WTC11 (cell line): ENCODE data around the gene MAS1. TPM values are rescaled to one million over a fixed set of nuclear protein-coding genes. Genes with fewer than 3 reads are reported as not detected.

Source experiments
- ATAC-seq: fragments of 200-7000 bp; cut with Tn5 transposase; 2 replicates; pipeline ENCODE4 v1.10.0; 2021; ENCODE audit warnings: mild to moderate bottlenecking, moderate library complexity
- CTCF ChIA-PET: fragments of 300-600 bp; sonication (Branson Sonifier 250); formaldehyde crosslinking; loops from one replicate; lab custom pipeline; 2021; ENCODE audit warnings: antibody characterized with exemption; lab: Charles Lee
- POLR2A ChIA-PET: fragments of 350-600 bp; sonication (Branson Sonifier 250); formaldehyde crosslinking; loops from one replicate; lab custom pipeline; 2021; ENCODE audit warnings: antibody characterized with exemption; lab: Charles Lee
- DNase-seq: peaks from one replicate; pipeline ENCODE4 v3.0.0; 2021; ENCODE audit warnings: low spot score
- H3K27ac Mint-ChIP-seq: 2 replicates; pipeline ENCODE4 v1.8.0; 2021; ENCODE audit warnings: mixed read lengths
- H3K27me3 Mint-ChIP-seq: 2 replicates; pipeline ENCODE4 v1.8.0; 2021; ENCODE audit warnings: low read depth, mild to moderate bottlenecking, moderate library complexity, mixed read lengths
- H3K36me3 Mint-ChIP-seq: 2 replicates; pipeline ENCODE4 v1.8.0; 2021; ENCODE audit warnings: mixed read lengths
- H3K4me1 Mint-ChIP-seq: 2 replicates; pipeline ENCODE4 v1.8.0; 2022; ENCODE audit warnings: mixed read lengths
- H3K4me3 Mint-ChIP-seq: 2 replicates; pipeline ENCODE4 v1.8.0; 2021; ENCODE audit warnings: mild to moderate bottlenecking, moderate library complexity, mixed read lengths
- H3K9me3 Mint-ChIP-seq: 2 replicates; pipeline ENCODE4 v1.8.0; 2021; ENCODE audit warnings: mixed read lengths
- ATF1 ChIP-seq: sonication (generic); formaldehyde crosslinking; IDR thresholded peaks from 2 replicates; pipeline ENCODE4 v1.8.1; 2023; ENCODE audit warnings: mild to moderate bottlenecking, moderate library complexity, missing genetic modification reagents
- CBFB ChIP-seq: sonication (generic); formaldehyde crosslinking; IDR thresholded peaks from 2 replicates; pipeline ENCODE4 v1.8.1; 2022; ENCODE audit warnings: mild to moderate bottlenecking, low read depth, missing genetic modification reagents
- CREM ChIP-seq: sonication (generic); formaldehyde crosslinking; IDR thresholded peaks from 2 replicates; pipeline ENCODE4 v1.8.1; 2022; ENCODE audit warnings: mild to moderate bottlenecking, missing genetic modification reagents, moderate library complexity
- FOXK1 ChIP-seq: sonication (generic); formaldehyde crosslinking; IDR thresholded peaks from 2 replicates; pipeline ENCODE4 v1.8.0; 2022; ENCODE audit warnings: mild to moderate bottlenecking, moderate library complexity, missing genetic modification reagents
- JUN ChIP-seq: sonication (generic); formaldehyde crosslinking; IDR thresholded peaks from 2 replicates; pipeline ENCODE4 v1.8.0; 2023; ENCODE audit warnings: mild to moderate bottlenecking, missing genetic modification reagents
- MYBL2 ChIP-seq: sonication (generic); formaldehyde crosslinking; IDR thresholded peaks from 2 replicates; pipeline ENCODE4 v1.8.1; 2023; ENCODE audit warnings: mild to moderate bottlenecking, moderate library complexity, missing genetic modification reagents
- NFE2L1 ChIP-seq: sonication (generic); formaldehyde crosslinking; IDR thresholded peaks from 2 replicates; pipeline ENCODE4 v1.8.1; 2023; ENCODE audit warnings: missing genetic modification reagents
- NFYB ChIP-seq: sonication (generic); formaldehyde crosslinking; conservative IDR thresholded peaks from 2 replicates; pipeline ENCODE4 v1.8.0; 2022; ENCODE audit warnings: low read depth, missing genetic modification reagents
- OVOL2 ChIP-seq: fragments of 250-450 bp; sonication (Bioruptor Pico); IDR thresholded peaks from 2 replicates; pipeline ENCODE4 v1.9.0; 2021; ENCODE audit warnings: mild to moderate bottlenecking, borderline replicate concordance
- SMAD3 ChIP-seq: sonication (generic); formaldehyde crosslinking; IDR thresholded peaks from 2 replicates; pipeline ENCODE4 v1.8.0; 2022; ENCODE audit warnings: missing genetic modification reagents, mild to moderate bottlenecking, borderline replicate concordance
- SOX15 ChIP-seq: fragments of 250-450 bp; sonication (Bioruptor Pico); IDR thresholded peaks from 2 replicates; pipeline ENCODE4 v1.9.0; 2021; ENCODE audit warnings: mild to moderate bottlenecking
- ZNF219 ChIP-seq: sonication (generic); formaldehyde crosslinking; IDR thresholded peaks from 2 replicates; pipeline ENCODE4 v1.8.0; 2023; ENCODE audit warnings: missing genetic modification reagents, mild to moderate bottlenecking, borderline replicate concordance
- total RNA-seq: library from RNA; stranded (reverse); gene quantifications from 3 replicates; pipeline ENCODE4 v1.2.3, GENCODE V29; 2021
- TF ChIP-seq, protein P1 (sequence below): fragments of 250-450 bp; sonication (Bioruptor Pico); IDR thresholded peaks from 2 replicates; pipeline ENCODE4 v1.8.0; 2021; ENCODE audit warnings: mild to moderate bottlenecking
- TF ChIP-seq, protein P2 (sequence below): sonication (generic); formaldehyde crosslinking; IDR thresholded peaks from 2 replicates; pipeline ENCODE4 v1.8.0; 2022; ENCODE audit warnings: mild to moderate bottlenecking, missing genetic modification reagents
- TF ChIP-seq, protein P3 (sequence below): fragments of 200-600 bp; IDR thresholded peaks from 2 replicates; pipeline ENCODE4 v1.8.0; 2022; ENCODE audit warnings: antibody characterized with exemption
- TF ChIP-seq, protein P4 (sequence below): sonication (generic); formaldehyde crosslinking; IDR thresholded peaks from 2 replicates; pipeline ENCODE4 v1.8.1; 2023; ENCODE audit warnings: mild to moderate bottlenecking, moderate library complexity, missing genetic modification reagents
- TF ChIP-seq, protein P5 (sequence below): sonication (generic); formaldehyde crosslinking; IDR thresholded peaks from 2 replicates; pipeline ENCODE4 v1.8.0; 2023; ENCODE audit warnings: missing genetic modification reagents, mild to moderate bottlenecking, borderline replicate concordance
- TF ChIP-seq, protein P6 (sequence below): sonication (generic); formaldehyde crosslinking; IDR thresholded peaks from 2 replicates; pipeline ENCODE4 v1.8.1; 2022; ENCODE audit warnings: missing genetic modification reagents, borderline replicate concordance
- TF ChIP-seq, protein P7 (sequence below): sonication (generic); formaldehyde crosslinking; IDR thresholded peaks from 2 replicates; pipeline ENCODE4 v1.8.0; 2023; ENCODE audit warnings: missing genetic modification reagents

MAS1 gene
- total RNA-seq, 1 experiment from 2014 or later = 0.68 TPM

DNA sequence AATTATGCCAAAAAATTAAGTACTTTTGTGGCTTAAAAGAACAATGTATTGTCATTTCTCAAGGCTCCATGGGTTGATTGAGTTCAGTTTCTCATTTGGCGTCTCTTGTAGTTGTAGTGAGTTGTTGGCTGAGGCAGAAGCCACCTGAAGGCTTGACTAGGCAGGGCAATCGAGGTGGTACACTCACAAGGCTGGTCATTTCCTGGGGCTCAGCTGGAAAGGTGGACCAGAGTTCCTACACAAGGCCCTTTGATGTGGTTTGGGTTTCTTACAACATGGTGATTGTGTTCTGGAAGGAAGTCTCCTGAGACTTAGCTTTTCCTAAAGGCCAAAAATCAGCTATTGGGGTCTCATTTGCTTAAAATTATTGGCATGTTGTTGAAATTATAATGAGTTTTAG lies 22.6 kb downstream of the MAS1 start:
- no peak for ATAC-seq
- no peak for DNase-seq
- no peak for TF ChIP-seq SOX15 (CRISPR knock-in tag)
- no peak for TF ChIP-seq JUN (CRISPR knock-in tag)
- TF ChIP-seq NFE2L1 (CRISPR knock-in tag) = no peak
- TF ChIP-seq, protein P1, sequence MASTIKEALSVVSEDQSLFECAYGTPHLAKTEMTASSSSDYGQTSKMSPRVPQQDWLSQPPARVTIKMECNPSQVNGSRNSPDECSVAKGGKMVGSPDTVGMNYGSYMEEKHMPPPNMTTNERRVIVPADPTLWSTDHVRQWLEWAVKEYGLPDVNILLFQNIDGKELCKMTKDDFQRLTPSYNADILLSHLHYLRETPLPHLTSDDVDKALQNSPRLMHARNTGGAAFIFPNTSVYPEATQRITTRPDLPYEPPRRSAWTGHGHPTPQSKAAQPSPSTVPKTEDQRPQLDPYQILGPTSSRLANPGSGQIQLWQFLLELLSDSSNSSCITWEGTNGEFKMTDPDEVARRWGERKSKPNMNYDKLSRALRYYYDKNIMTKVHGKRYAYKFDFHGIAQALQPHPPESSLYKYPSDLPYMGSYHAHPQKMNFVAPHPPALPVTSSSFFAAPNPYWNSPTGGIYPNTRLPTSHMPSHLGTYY (CRISPR knock-in tag) = no peak
- no peak for TF ChIP-seq CBFB (CRISPR knock-in tag)
- no peak for TF ChIP-seq ZNF219
- TF ChIP-seq, protein P2, sequence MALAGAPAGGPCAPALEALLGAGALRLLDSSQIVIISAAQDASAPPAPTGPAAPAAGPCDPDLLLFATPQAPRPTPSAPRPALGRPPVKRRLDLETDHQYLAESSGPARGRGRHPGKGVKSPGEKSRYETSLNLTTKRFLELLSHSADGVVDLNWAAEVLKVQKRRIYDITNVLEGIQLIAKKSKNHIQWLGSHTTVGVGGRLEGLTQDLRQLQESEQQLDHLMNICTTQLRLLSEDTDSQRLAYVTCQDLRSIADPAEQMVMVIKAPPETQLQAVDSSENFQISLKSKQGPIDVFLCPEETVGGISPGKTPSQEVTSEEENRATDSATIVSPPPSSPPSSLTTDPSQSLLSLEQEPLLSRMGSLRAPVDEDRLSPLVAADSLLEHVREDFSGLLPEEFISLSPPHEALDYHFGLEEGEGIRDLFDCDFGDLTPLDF = no peak
- TF ChIP-seq, protein P3, sequence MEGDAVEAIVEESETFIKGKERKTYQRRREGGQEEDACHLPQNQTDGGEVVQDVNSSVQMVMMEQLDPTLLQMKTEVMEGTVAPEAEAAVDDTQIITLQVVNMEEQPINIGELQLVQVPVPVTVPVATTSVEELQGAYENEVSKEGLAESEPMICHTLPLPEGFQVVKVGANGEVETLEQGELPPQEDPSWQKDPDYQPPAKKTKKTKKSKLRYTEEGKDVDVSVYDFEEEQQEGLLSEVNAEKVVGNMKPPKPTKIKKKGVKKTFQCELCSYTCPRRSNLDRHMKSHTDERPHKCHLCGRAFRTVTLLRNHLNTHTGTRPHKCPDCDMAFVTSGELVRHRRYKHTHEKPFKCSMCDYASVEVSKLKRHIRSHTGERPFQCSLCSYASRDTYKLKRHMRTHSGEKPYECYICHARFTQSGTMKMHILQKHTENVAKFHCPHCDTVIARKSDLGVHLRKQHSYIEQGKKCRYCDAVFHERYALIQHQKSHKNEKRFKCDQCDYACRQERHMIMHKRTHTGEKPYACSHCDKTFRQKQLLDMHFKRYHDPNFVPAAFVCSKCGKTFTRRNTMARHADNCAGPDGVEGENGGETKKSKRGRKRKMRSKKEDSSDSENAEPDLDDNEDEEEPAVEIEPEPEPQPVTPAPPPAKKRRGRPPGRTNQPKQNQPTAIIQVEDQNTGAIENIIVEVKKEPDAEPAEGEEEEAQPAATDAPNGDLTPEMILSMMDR = no peak
- TF ChIP-seq, protein P4, sequence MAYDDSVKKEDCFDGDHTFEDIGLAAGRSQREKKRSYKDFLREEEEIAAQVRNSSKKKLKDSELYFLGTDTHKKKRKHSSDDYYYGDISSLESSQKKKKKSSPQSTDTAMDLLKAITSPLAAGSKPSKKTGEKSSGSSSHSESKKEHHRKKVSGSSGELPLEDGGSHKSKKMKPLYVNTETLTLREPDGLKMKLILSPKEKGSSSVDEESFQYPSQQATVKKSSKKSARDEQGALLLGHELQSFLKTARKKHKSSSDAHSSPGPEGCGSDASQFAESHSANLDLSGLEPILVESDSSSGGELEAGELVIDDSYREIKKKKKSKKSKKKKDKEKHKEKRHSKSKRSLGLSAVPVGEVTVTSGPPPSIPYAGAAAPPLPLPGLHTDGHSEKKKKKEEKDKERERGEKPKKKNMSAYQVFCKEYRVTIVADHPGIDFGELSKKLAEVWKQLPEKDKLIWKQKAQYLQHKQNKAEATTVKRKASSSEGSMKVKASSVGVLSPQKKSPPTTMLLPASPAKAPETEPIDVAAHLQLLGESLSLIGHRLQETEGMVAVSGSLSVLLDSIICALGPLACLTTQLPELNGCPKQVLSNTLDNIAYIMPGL = no peak
- no peak for TF ChIP-seq MYBL2 (CRISPR knock-in tag)
- TF ChIP-seq CREM (CRISPR knock-in tag) = no peak
- no peak for TF ChIP-seq FOXK1 (CRISPR knock-in tag)
- no peak for TF ChIP-seq NFYB (CRISPR knock-in tag)
- TF ChIP-seq, protein P5, sequence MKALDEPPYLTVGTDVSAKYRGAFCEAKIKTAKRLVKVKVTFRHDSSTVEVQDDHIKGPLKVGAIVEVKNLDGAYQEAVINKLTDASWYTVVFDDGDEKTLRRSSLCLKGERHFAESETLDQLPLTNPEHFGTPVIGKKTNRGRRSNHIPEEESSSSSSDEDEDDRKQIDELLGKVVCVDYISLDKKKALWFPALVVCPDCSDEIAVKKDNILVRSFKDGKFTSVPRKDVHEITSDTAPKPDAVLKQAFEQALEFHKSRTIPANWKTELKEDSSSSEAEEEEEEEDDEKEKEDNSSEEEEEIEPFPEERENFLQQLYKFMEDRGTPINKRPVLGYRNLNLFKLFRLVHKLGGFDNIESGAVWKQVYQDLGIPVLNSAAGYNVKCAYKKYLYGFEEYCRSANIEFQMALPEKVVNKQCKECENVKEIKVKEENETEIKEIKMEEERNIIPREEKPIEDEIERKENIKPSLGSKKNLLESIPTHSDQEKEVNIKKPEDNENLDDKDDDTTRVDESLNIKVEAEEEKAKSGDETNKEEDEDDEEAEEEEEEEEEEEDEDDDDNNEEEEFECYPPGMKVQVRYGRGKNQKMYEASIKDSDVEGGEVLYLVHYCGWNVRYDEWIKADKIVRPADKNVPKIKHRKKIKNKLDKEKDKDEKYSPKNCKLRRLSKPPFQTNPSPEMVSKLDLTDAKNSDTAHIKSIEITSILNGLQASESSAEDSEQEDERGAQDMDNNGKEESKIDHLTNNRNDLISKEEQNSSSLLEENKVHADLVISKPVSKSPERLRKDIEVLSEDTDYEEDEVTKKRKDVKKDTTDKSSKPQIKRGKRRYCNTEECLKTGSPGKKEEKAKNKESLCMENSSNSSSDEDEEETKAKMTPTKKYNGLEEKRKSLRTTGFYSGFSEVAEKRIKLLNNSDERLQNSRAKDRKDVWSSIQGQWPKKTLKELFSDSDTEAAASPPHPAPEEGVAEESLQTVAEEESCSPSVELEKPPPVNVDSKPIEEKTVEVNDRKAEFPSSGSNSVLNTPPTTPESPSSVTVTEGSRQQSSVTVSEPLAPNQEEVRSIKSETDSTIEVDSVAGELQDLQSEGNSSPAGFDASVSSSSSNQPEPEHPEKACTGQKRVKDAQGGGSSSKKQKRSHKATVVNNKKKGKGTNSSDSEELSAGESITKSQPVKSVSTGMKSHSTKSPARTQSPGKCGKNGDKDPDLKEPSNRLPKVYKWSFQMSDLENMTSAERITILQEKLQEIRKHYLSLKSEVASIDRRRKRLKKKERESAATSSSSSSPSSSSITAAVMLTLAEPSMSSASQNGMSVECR (CRISPR knock-in tag) = no peak
- no peak for TF ChIP-seq OVOL2 (CRISPR knock-in tag)
- no peak for TF ChIP-seq ATF1 (CRISPR knock-in tag)
- TF ChIP-seq, protein P6, sequence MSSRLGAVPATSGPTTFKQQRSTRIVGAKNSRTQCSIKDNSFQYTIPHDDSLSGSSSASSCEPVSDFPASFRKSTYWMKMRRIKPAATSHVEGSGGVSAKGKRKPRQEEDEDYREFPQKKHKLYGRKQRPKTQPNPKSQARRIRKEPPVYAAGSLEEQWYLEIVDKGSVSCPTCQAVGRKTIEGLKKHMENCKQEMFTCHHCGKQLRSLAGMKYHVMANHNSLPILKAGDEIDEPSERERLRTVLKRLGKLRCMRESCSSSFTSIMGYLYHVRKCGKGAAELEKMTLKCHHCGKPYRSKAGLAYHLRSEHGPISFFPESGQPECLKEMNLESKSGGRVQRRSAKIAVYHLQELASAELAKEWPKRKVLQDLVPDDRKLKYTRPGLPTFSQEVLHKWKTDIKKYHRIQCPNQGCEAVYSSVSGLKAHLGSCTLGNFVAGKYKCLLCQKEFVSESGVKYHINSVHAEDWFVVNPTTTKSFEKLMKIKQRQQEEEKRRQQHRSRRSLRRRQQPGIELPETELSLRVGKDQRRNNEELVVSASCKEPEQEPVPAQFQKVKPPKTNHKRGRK (CRISPR knock-in tag) = no peak
- no peak for TF ChIP-seq SMAD3 (CRISPR knock-in tag)
- TF ChIP-seq, protein P7, sequence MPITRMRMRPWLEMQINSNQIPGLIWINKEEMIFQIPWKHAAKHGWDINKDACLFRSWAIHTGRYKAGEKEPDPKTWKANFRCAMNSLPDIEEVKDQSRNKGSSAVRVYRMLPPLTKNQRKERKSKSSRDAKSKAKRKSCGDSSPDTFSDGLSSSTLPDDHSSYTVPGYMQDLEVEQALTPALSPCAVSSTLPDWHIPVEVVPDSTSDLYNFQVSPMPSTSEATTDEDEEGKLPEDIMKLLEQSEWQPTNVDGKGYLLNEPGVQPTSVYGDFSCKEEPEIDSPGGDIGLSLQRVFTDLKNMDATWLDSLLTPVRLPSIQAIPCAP (CRISPR knock-in tag) = no peak
- TF ChIP-seq, all 79 proteins: peak for 0
- H3K4me3 Mint-ChIP-seq = no peak overlapping the region
- H3K36me3 Mint-ChIP-seq = no peaks in the 10 kb centered on the region
- H3K27ac Mint-ChIP-seq = no peak overlapping the region
- CTCF ChIA-PET = no interaction called here
- POLR2A ChIA-PET = no interaction called here
- H3K27me3 Mint-ChIP-seq = peaks cover 3% of the 10 kb centered on the region
- H3K4me1 Mint-ChIP-seq = peaks cover 19% of the 10 kb centered on the region
- peaks cover 9% of the 10 kb centered on the region for H3K9me3 Mint-ChIP-seq
